C4-2B (cell line): Measurements from ENCODE around the gene ATL2.

Experiments
- H3K27ac ChIP-seq: fragments of 450-650 bp; 2 replicates; pipeline ENCODE4 v1.5.1; 2017
- ZFX ChIP-seq: fragments of 450-650 bp; IDR thresholded peaks from 2 replicates; pipeline ENCODE4 v1.6.1; 2017
- TF ChIP-seq, protein P1 (sequence below): fragments of 450-650 bp; conservative IDR thresholded peaks from 2 replicates; pipeline ENCODE4 v1.5.1; 2017; ENCODE audit warnings: mild to moderate bottlenecking

Gene ATL2

DNA sequence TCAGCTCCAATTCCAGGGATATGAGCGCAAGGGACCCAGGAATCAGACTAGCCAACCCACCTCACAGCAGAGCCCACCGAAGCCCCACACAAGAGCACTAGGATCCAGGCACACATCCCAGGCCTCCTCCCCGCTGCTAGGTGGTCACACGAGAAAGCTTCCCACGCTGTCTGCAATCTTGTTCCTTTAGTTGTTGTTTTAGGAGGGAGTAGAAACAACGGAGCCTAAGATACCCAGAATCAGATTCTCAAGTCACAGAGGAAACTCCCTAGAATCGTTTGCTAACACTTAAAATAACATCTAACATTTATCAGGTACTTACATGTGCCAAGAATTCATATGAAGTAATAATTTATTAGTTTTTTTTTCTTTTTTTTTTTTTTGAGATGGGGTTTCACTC lies 9.7 kb upstream of the ATL2 start:
- TF ChIP-seq, protein P1, sequence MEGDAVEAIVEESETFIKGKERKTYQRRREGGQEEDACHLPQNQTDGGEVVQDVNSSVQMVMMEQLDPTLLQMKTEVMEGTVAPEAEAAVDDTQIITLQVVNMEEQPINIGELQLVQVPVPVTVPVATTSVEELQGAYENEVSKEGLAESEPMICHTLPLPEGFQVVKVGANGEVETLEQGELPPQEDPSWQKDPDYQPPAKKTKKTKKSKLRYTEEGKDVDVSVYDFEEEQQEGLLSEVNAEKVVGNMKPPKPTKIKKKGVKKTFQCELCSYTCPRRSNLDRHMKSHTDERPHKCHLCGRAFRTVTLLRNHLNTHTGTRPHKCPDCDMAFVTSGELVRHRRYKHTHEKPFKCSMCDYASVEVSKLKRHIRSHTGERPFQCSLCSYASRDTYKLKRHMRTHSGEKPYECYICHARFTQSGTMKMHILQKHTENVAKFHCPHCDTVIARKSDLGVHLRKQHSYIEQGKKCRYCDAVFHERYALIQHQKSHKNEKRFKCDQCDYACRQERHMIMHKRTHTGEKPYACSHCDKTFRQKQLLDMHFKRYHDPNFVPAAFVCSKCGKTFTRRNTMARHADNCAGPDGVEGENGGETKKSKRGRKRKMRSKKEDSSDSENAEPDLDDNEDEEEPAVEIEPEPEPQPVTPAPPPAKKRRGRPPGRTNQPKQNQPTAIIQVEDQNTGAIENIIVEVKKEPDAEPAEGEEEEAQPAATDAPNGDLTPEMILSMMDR: no peak

DNA sequence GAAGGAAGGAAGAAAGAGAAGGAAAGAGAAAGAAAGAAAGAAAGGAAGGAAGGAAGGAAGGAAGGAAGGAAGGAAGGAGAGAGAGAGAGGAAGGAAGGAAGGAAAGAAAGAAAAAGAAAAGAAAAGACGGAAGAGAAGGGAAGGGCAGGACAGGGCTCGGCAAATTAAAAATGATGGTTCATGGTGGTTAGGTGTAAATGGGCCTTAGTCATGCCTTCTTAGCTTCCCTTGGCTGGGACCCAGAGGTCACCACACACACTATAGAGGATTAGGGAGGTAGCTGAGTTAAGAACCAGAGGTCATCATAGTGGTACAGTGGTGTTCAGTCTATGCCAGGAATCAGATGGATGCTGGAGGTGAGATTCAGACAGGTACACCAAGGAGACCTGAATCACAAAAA lies 9.3 kb upstream of the ATL2 start:
- TF ChIP-seq, protein P1: no peak
- no peak for TF ChIP-seq ZFX
- H3K27ac ChIP-seq: no peak overlapping the region

More for the DNA sequence above, 9.7 kb upstream of the ATL2 start:
- H3K27ac ChIP-seq: no peak overlapping the region

DNA sequence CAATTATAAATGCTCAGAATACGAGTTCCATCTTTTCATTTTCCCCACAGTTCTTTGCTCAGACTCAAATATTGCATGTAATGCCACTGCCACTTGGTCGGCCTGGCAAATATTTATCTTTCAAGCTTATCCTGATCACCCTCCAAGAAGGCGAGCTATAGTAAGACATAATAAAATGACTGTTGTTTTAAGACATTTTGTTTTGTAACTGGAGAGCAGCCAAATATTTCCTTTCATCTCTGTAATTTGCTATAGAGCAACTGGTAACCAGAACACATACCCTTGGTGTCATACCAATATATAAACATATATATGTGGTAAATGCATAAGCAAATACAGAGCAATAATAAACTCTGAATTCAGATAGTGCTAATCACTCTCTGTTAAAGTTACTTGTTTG lies 7.3 kb upstream of the ATL2 start:
- no peak for TF ChIP-seq ZFX
- TF ChIP-seq, protein P1: no peak

DNA sequence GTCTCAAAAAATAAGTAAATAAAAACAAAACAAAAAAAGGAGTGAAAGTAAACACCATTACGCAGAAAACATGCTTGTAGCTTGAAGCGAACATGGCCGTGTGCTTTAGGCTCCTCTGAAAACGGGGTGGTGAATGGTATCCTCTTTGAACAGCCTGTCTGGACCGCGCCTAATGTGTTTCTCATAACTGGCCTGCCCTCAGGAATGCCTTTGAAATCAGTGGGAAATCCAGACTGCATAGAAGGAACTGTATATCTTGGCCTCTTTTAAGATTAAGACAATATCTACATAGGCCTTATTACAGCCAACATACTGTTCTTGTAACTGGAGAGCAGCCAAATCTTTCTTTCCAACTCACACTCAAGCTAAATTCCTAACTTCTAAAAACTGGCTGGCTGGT lies 6.7 kb upstream of the ATL2 start:
- H3K27ac ChIP-seq: peak overlapping the region; percentile 78

More for the DNA sequence above, 7.3 kb upstream of the ATL2 start:
- H3K27ac ChIP-seq: peak overlapping the region; percentile 66; the same call in 1 of the 2 replicates

DNA sequence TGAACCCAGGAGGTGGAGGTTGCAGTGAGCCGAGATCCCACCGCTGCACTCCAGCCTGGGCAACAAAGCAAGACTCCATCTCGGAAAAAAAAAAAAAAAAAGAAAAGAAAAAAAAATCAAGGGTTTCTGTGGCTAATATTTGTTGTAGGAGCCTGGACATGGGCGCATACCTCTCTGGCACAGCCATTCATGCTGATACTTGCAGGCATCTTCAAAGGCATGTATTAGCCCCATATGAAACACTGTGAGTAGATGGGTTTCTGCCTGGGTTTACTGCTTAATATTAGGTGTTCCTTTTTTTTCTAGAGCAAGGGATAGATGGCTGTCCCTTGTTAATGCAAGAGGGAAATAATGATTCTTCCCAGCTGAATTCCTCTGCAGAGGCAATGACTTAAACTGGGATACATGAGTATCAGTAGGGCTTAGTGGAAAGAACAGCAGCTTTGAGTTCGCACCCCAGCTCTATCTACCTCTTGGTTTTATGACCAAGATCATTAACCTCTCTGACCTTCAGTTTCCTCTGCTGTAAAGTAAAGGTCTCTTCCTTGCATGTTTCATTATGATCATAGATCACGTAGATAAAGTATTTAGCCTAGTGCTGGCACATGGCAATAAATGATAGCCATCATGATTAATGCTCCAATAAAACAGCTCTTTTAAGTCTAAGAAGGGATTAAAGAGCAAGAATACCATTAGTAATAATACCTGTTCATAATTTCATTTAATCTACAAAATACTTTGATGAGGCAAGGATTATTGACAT lies 4.5 kb upstream of the ATL2 start:
- TF ChIP-seq, protein P1: no peak
- no peak for TF ChIP-seq ZFX
- H3K27ac ChIP-seq: no peak overlapping the region

DNA sequence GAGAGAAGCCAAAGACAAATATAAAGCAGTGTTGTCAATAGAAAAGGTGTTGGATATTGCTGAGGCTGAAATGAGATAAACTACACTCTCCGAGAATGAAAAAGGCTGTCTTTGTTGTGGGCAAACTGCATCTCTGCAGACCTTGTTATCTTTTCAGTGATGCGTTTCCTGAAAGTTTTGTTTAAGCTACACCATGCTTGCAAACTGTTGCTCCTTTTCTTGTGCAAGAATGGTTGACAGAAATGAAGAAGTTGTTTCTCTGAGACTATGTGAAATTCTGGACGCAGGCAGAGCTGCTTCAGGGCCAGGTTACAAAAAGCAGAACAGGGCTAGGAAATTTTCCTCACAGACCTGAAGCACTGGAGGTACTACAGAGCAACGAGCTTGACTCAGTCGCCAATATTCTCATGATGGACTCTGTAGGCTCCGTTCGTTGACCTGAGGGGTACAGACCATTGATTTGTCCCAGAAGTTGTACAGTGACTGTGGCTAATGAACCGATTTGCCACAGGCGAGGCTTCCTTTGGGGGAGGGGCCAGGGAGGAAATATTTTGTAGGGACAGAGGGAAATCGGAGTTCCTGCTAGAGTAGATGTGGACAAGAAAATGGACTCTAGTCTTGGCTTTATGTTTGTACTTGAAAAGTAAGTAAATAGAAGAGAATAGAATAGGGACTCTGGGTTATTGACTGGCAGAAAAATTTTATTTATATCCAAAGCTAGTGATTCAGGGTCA lies 3.5 kb upstream of the ATL2 start:
- H3K27ac ChIP-seq: no peak overlapping the region

DNA sequence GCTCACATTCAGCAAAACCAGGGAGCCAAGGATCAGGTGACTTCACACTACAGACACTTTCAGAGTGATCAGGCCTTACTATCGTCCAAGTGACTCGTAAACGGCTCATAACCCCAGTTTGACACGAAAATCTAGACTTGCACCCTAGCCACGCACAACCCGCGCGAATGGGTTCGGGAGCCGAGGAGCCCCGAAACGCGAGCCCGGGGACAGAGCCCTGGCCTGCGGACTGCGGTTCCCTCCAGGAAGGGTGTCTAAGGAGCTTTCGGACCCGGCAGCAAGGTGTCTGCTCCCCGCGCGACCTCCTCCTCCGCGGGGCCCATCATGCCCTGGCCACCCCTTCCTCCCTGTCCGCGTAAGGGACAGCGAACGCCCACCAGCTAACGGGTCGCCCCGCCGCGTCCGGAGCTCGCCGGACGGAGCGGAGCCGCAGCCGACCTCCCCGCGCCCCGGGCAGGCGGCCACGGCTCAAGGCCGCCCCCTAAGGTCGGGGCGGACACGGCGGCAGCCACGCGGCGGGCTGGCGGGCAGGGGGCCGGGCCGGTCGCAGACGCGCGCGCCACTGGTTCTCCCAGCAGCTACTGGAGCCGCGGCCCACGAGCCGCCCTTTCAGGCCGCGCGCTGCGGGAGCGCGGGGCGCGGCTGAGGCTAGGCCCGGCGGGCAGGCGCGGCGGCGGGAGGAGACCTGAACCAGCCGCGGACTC lies 575 bp downstream of the ATL2 start:
- TF ChIP-seq, protein P1: peak; percentile 74
- peak; percentile 66 for TF ChIP-seq ZFX
- peak overlapping the region; percentile 90 for H3K27ac ChIP-seq

More for the DNA sequence above, 3.5 kb upstream of the ATL2 start:
- TF ChIP-seq, protein P1: no peak
- TF ChIP-seq ZFX: no peak
